H1 (cell line): ENCODE data around the gene SLC7A9. TPM values are rescaled to one million over a fixed set of nuclear protein-coding genes. Genes with fewer than 3 reads are reported as not detected.

Experiments
- JUND ChIP-seq: IDR thresholded peaks from 2 replicates; pipeline ENCODE4 v1.6.1; 2011; ENCODE audit warnings: mild to moderate bottlenecking, improper control_type of control experiment, low read length
- KDM1A ChIP-seq: fragments of 200-600, 300-600 bp; sonication (generic); IDR thresholded peaks from 2 replicates; pipeline ENCODE4 v1.7.1; 2016; ENCODE audit warnings: mild to moderate bottlenecking, low read length, borderline replicate concordance
- KDM4A ChIP-seq: IDR thresholded peaks from one replicate; pipeline ENCODE4 v1.7.1; 2012; ENCODE audit warnings: low read depth, mild to moderate bottlenecking, moderate library complexity, low read length, inconsistent platforms; ENCODE audit not compliant: severe bottlenecking
- polyA plus RNA-seq, 7 experiments: library from polyadenylated mRNA; depleted of rRNA in 3 of 7; stranded (reverse) in 5 of 7; unstranded in 2 of 7; fragments of >200 nt in 5 of 7; fragments of 200-250 nt in 2 of 7; gene quantifications; 1 replicate in 5 of 7; 2 replicates in 1 of 7; 4 replicates in 1 of 7; pipeline versions ENCODE4 v1.2.1 to v1.2.3, GENCODE V29; 2011 to 2013; ENCODE audit warnings: missing spikeins in 2 of 7, mixed read lengths in 2 of 7
- total RNA-seq: library from RNA; stranded (reverse); fragmentation: NEBNext Ultra II Directional; extraction: Animal tissue kit (Norgen Biotek cat#: 25700); gene quantifications from 2 replicates; pipeline ENCODE4 v1.2.1, GENCODE V29; 2021

Gene SLC7A9
- total and polyA plus RNA-seq, 2 of the 8 experiments (the other 6 are each of a cell fraction or from before 2014, with no cell fraction given), result 0.15 TPM; not detected in 1

- TF ChIP-seq KDM4A (no peak), JUND (no peak), KDM1A (no peak)
These were observed 66.7 kb downstream of the SLC7A9 start (continued) for GRCh38 chr19:32802840-32803239.
